NCI-H345 (cell line): ENCODE data around the gene SLC6A6.
"Not testable (repeated sequence)": the region's sequence is repeated elsewhere in the genome, so short reads cannot be mapped to it uniquely, and the experiment has no call there.

ENCODE experiments used
- DNase-seq: peaks from one replicate; lab custom pipeline; 2025; lab: John Stamatoyannopoulos, UW

SLC6A6 gene

GRCh38 chr3:14508505-14508819 is 106.1 kb downstream of the SLC6A6 start:
- DNase-seq, result no peak

- peak; percentile 50 for DNase-seq
Measured at GRCh38 chr3:14508966-14509795, 106.8 kb downstream of the SLC6A6 start.

- DNase-seq, result no peak
Measured at GRCh38 chr3:14509796-14510100, 107.3 kb downstream of the SLC6A6 start.

- no peak for DNase-seq
Measured at GRCh38 chr3:14510838-14511622, 108.6 kb downstream of the SLC6A6 start.

- DNase-seq, result peak; percentile 65
Measured at GRCh38 chr3:14511623-14512280, 109.3 kb downstream of the SLC6A6 start.

GRCh38 chr3:14512281-14512941 is 110.0 kb downstream of the SLC6A6 start:
- no peak for DNase-seq

GRCh38 chr3:14512942-14513327 is 110.5 kb downstream of the SLC6A6 start:
- DNase-seq, result no peak

- no peak for DNase-seq
Measured at GRCh38 chr3:14513566-14514322, 111.3 kb downstream of the SLC6A6 start.

- DNase-seq, result no peak
Measured at GRCh38 chr3:14514323-14514720, 111.9 kb downstream of the SLC6A6 start.

- DNase-seq, result not testable (repeated sequence)
Measured at GRCh38 chr3:14515526-14515925, 113.1 kb downstream of the SLC6A6 start.

GRCh38 chr3:14516738-14517345 is 114.4 kb downstream of the SLC6A6 start:
- DNase-seq, result no peak

- DNase-seq, result no peak
Measured at GRCh38 chr3:14517601-14518431, 115.4 kb downstream of the SLC6A6 start.

GRCh38 chr3:14518432-14518802 is 116.0 kb downstream of the SLC6A6 start:
- DNase-seq, result no peak

GRCh38 chr3:14518893-14519292 is 116.5 kb downstream of the SLC6A6 start:
- DNase-seq, result no peak

- no peak for DNase-seq
Measured at GRCh38 chr3:14519406-14519805, 117.0 kb downstream of the SLC6A6 start.

- DNase-seq, result no peak
Measured at GRCh38 chr3:14520149-14520548, 117.7 kb downstream of the SLC6A6 start.

GRCh38 chr3:14520967-14521366 is 118.6 kb downstream of the SLC6A6 start:
- no peak for DNase-seq

- DNase-seq, result no peak
Measured at GRCh38 chr3:14521611-14522010, 119.2 kb downstream of the SLC6A6 start.

- DNase-seq, result no peak
Measured at GRCh38 chr3:14522129-14522691, 119.8 kb downstream of the SLC6A6 start.

GRCh38 chr3:14522768-14523167 is 120.4 kb downstream of the SLC6A6 start:
- no peak for DNase-seq
